ENCODE data around the gene TANC2.

GRCh38 chr17:62921817-62922216 lies 44.2 kb upstream of the TANC2 start:
- TF ChIP-seq CTCF (IDR thresholded peaks at IDR 0.05) (no peak), POLR2A (IDR thresholded peaks at IDR 0.05) (no peak)

Data from adrenal gland (tissue), 5 donors.